ENCODE results near the gene ISL2. TPM values are rescaled to one million over a fixed set of nuclear protein-coding genes. Genes with fewer than 3 reads are reported as not detected.

Gene ISL2
- total RNA-seq, 1 donor from 2014 or later, result 2.0 TPM

- H3K27me3 ChIP-seq, result peaks cover 4% of the 10 kb centered on the region
- H3K4me1 ChIP-seq, result peaks cover 25% of the 10 kb centered on the region
- DNase-seq (ENCODE audit: extremely low spot score in 2 of 2), result peak in 1 of 2 donors; percentile 83
- no peak for TF ChIP-seq POLR2A (IDR thresholded peaks at IDR 0.05)
- no peak for TF ChIP-seq CTCF (IDR thresholded peaks at IDR 0.05)
- no peak for TF ChIP-seq POLR2AphosphoS5 (IDR thresholded peaks at IDR 0.05; ENCODE audit: insufficient read depth in 1 of 2, low read depth in 1 of 2)
- no peak overlapping the region for H3K27ac ChIP-seq
- H3K36me3 ChIP-seq, result no peaks in the 10 kb centered on the region
- H3K4me3 ChIP-seq, result no peak overlapping the region
- intact Hi-C loops (cut with DNase I), result loop anchor here (10.0 kb wide), 1 partner anchor 139 kb away; no protein-coding TSS in a partner anchor
- H3K9me3 ChIP-seq, result no peaks in the 10 kb centered on the region
Observed at GRCh38 chr15:76333720-76334437, 2.7 kb upstream of the ISL2 start.

- Histone ChIP-seq H3K4me1 (peaks cover 30% of the 10 kb centered on the region), H3K4me3 (no peak overlapping the region), H3K27me3 (peaks cover 4% of the 10 kb centered on the region), H3K27ac (no peak overlapping the region), H3K36me3 (no peaks in the 10 kb centered on the region), H3K9me3 (no peaks in the 10 kb centered on the region)
- DNase-seq (ENCODE audit: extremely low spot score in 2 of 2), result peak in 1 of 2 donors; percentile 58
- TF ChIP-seq CTCF (IDR thresholded peaks at IDR 0.05) (no peak), POLR2A (IDR thresholded peaks at IDR 0.05) (no peak), POLR2AphosphoS5 (IDR thresholded peaks at IDR 0.05; ENCODE audit: insufficient read depth in 1 of 2, low read depth in 1 of 2) (no peak)
- intact Hi-C loops (cut with DNase I), result loop anchor here (10.0 kb wide), 1 partner anchor 140 kb away; no protein-coding TSS in a partner anchor
Observed at GRCh38 chr15:76334438-76335306, 1.9 kb upstream of the ISL2 start.

GRCh38 chr15:76335307-76336253 is 993 bp upstream of the ISL2 start:
- Histone ChIP-seq H3K4me1 (peaks cover 39% of the 10 kb centered on the region), H3K27ac (peak overlapping the region; percentile 63), H3K36me3 (no peaks in the 10 kb centered on the region), H3K4me3 (peak overlapping the region in 1 of 2 donors; percentile 42), H3K27me3 (peaks cover 7% of the 10 kb centered on the region), H3K9me3 (no peaks in the 10 kb centered on the region)
- TF ChIP-seq POLR2A (IDR thresholded peaks at IDR 0.05) (no peak), CTCF (IDR thresholded peaks at IDR 0.05) (no peak), POLR2AphosphoS5 (IDR thresholded peaks at IDR 0.05; ENCODE audit: insufficient read depth in 1 of 2, low read depth in 1 of 2) (no peak)
- DNase-seq (ENCODE audit: extremely low spot score in 2 of 2), result peak; percentile 61 to 78
- intact Hi-C loops (cut with DNase I), result loop anchor here (10.0 kb wide), 1 partner anchor 141 kb away; no protein-coding TSS in a partner anchor

- intact Hi-C loops (cut with DNase I), result loop anchor here (10.0 kb wide), 1 partner anchor 142 kb away; no protein-coding TSS in a partner anchor
- no peaks in the 10 kb centered on the region for H3K9me3 ChIP-seq
- peak overlapping the region; percentile 32 to 42 for H3K4me3 ChIP-seq
- no peak for TF ChIP-seq POLR2AphosphoS5 (IDR thresholded peaks at IDR 0.05; ENCODE audit: insufficient read depth in 1 of 2, low read depth in 1 of 2)
- no peak for TF ChIP-seq CTCF (IDR thresholded peaks at IDR 0.05)
- TF ChIP-seq POLR2A (IDR thresholded peaks at IDR 0.05), result no peak
- H3K36me3 ChIP-seq, result no peaks in the 10 kb centered on the region
- peaks cover 9% of the 10 kb centered on the region for H3K27me3 ChIP-seq
- peaks cover 55% of the 10 kb centered on the region for H3K4me1 ChIP-seq
- peak in 1 of 2 donors; percentile 42 for DNase-seq (ENCODE audit: extremely low spot score in 2 of 2)
- H3K27ac ChIP-seq, result peak overlapping the region; percentile 59
Observed at GRCh38 chr15:76337059-76337695, 604 bp downstream of the ISL2 start.
